GM21526 (cell line): ENCODE results near the gene EHD4.

ENCODE experiments used
- ATAC-seq: cut with Tn5 transposase; IDR thresholded peaks from one replicate; pipeline ENCODE4 v1.9.1; 2021; ENCODE audit warnings: moderate library complexity; ENCODE audit not compliant: unreplicated experiment, low FRiP score

The EHD4 gene

DNA sequence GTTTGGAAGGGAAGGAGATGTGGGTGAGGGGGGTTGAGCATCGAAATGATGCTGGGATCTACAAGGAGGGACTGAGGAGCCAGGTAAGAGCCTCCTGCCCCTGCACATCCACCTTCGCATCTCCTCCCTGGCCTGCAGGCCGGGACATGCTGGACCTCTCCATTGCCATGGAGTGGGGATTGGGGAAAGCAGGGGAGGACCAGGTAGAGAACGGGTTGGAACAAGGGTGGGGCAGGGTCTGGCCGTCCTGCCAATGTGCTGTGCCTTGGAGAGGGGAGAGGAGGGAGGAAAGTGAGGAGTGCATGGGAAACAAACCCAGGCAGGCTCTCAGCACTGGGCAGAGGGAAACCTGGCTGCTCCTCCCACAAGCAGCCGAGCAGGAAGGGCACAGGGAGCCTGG is 123.2 kb downstream of the EHD4 start:
- no peak for ATAC-seq

DNA sequence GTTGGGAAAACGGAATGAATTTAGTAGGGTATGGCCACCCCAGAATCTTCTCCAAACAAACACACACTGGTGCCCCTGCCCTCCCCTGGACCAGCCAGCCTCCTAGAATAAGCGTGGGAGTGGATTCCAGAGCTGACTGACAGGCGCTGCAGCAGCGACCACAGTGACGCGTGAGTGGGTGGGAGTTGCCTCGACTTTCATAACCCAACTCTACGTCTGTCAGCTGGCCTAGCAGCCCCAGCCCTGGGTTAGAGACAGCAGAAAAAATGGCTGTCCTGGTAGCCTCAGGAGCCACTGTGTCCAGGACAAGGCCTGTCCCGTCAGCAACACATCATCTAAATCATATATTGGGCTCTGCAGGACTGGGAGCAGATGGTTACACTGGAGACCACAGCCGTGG is 123.7 kb downstream of the EHD4 start:
- no peak for ATAC-seq

DNA sequence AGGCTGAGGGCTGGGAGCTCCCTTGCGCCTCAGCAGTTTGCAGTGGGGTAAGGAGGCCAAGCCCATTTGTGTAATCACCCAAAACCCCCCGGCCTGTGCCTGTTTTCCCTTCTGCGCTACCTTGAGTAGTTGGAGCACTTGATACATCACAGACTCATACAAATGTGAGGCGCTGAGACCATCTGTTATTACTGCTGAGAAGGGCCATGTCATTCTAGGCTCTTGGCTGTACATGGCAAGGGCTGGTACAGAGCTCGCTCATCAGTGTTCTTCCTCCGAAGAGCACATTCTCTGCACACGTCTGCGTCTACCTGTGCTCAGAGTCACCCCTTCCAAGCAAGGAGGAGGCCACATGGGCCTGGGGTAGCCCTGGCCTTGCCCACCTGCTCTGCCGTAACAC is 124.4 kb downstream of the EHD4 start:
- no peak for ATAC-seq

DNA sequence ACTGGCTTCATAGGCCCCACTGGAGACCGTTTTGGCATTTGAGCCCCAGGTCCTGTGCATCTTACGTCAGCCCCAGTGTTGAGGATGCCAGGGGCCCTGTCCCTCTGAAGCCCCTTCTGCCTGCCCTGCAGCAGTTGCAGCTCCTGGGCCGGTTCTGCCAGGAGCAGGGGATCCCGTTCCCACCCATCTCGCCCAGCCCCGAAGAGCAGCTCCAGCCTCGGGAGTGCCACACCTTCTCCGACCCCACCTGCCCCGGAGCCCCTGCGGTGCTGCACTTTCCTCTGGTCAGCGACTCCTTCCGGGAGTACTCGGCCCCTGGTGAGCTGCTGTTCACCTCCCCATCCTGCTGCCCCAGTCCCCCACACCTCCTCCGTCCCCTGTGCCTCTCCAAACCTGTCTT is 125.2 kb downstream of the EHD4 start:
- ATAC-seq, result no peak
